ENCODE measurements around the gene CEP120. TPM values are rescaled to one million over a fixed set of nuclear protein-coding genes. Genes with fewer than 3 reads are reported as not detected.

CEP120 gene
- total and polyA plus RNA-seq, 10 donors, result 9.2 to 43.3 (median 29.5) TPM

DNA sequence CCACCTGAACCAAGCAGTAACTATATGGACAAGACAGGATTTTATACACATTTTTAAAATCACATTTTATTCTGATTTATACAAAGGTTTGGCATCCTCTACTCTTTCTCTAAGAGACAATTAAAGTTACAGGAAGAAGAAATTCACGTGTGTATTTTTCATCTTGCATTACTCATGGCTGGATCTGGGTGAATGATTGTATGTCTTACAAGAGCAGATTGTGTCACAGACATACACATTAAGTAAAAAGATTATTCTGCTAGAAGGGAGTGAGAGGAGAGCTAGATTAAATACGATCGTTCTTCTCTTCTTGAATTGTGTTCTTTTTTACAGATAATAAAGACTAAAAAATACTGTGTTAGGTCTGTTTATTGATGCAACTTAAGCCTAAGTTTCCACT is 20.8 kb upstream of the CEP120 start:
- Histone ChIP-seq H3K27me3 (replicated peaks in 1 of 7) (no peaks in the 10 kb centered on the region), H3K4me1 (no peaks in the 10 kb centered on the region), H3K27ac (no peak overlapping the region), H3K36me3 (no peaks in the 10 kb centered on the region), H3K9me3 (no peaks in the 10 kb centered on the region), H3K4me3 (no peak overlapping the region)
- DNase-seq, result no peak
- intact Hi-C loops (cut with DNase I; ENCODE audit: low total_unique reads), result no loop called here
- 80 to 91% (median 84%) methylated on average over 3 of the region's 3 CpGs for WGBS, 5 donors
- TF ChIP-seq, protein P1, sequence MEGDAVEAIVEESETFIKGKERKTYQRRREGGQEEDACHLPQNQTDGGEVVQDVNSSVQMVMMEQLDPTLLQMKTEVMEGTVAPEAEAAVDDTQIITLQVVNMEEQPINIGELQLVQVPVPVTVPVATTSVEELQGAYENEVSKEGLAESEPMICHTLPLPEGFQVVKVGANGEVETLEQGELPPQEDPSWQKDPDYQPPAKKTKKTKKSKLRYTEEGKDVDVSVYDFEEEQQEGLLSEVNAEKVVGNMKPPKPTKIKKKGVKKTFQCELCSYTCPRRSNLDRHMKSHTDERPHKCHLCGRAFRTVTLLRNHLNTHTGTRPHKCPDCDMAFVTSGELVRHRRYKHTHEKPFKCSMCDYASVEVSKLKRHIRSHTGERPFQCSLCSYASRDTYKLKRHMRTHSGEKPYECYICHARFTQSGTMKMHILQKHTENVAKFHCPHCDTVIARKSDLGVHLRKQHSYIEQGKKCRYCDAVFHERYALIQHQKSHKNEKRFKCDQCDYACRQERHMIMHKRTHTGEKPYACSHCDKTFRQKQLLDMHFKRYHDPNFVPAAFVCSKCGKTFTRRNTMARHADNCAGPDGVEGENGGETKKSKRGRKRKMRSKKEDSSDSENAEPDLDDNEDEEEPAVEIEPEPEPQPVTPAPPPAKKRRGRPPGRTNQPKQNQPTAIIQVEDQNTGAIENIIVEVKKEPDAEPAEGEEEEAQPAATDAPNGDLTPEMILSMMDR (IDR thresholded peaks at IDR 0.05 in 8 of 11, conservative IDR thresholded peaks at IDR 0.05 in 3 of 11), result no peak
- TF ChIP-seq POLR2AphosphoS5 (IDR thresholded peaks at IDR 0.05) (no peak), POLR2A (IDR thresholded peaks at IDR 0.05) (no peak)

DNA sequence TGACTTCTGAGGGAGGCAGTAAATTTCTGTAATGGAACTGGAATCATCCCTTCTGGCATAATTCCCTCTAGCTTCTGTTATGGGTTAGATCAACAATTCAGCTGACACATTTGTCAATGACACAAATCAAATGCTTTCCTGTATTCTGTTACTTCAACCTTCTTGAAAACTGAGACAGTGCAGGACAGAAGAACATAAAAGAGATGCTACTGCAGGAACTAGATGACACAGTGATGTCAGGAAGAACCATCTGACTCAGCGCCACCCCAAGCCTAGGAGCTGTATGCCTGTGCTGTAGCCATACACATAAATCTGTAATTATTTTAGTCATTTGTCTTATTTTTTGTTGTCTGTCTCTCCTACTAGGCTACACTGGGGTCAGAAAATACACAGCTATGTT is 18.2 kb upstream of the CEP120 start:
- no peaks in the 10 kb centered on the region for H3K36me3 ChIP-seq
- no peaks in the 10 kb centered on the region for H3K27me3 ChIP-seq (replicated peaks in 1 of 7)
- no peaks in the 10 kb centered on the region for H3K4me1 ChIP-seq
- H3K9me3 ChIP-seq, result no peaks in the 10 kb centered on the region
- WGBS, 5 donors, result 79 to 94% (median 88%) methylated on average over 1 of the region's 1 CpG
- no peak overlapping the region for H3K27ac ChIP-seq
- intact Hi-C loops (cut with DNase I; ENCODE audit: low total_unique reads), result no loop called here
- TF ChIP-seq POLR2AphosphoS5 (IDR thresholded peaks at IDR 0.05) (no peak), POLR2A (IDR thresholded peaks at IDR 0.05) (no peak)
- TF ChIP-seq, protein P1 (IDR thresholded peaks at IDR 0.05 in 8 of 11, conservative IDR thresholded peaks at IDR 0.05 in 3 of 11), result no peak
- no peak overlapping the region for H3K4me3 ChIP-seq
- no peak for DNase-seq

DNA sequence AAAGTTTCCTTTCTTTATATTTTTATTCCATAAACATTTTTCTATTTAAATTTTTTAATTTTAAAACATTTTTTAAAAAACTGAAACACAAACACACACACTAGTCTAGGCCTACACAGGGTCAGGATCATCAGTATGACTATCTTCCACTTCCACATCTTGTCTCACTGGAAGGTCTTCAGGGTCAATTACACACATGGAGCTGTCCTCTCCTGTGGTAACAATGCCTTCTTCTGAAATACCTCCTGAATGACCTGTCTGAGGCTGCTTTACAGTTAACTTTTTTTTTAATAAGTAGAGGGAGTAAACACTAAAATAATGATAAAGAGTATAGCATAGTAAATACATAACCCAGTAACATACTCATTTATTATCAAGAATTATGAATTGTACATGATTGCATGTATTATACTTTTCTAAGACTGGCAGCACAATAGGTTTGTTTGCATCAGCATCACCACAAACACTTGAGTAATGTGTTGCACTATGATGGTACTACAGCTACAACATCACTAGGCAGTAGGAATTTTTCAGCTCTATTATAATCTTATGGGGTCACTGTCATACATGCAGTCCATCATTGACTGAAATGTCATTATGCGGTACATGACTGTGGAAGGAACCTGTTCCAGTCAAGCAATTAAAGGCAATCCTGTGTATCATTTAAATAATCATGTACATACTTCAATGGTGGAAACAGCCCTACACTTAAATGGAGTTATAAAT is 17.4 kb upstream of the CEP120 start:
- intact Hi-C loops (cut with DNase I; ENCODE audit: low total_unique reads), result no loop called here
- WGBS, 5 donors, result 91 to 100% (median 100%) methylated on average over 1 of the region's 1 CpG
- TF ChIP-seq POLR2A (IDR thresholded peaks at IDR 0.05) (no peak), POLR2AphosphoS5 (IDR thresholded peaks at IDR 0.05) (no peak)
- TF ChIP-seq, protein P1 (IDR thresholded peaks at IDR 0.05 in 8 of 11, conservative IDR thresholded peaks at IDR 0.05 in 3 of 11), result no peak
- Histone ChIP-seq H3K27me3 (replicated peaks in 1 of 7) (no peaks in the 10 kb centered on the region), H3K4me1 (no peaks in the 10 kb centered on the region), H3K27ac (no peak overlapping the region), H3K9me3 (no peaks in the 10 kb centered on the region), H3K4me3 (no peak overlapping the region), H3K36me3 (no peaks in the 10 kb centered on the region)
- no peak for DNase-seq

DNA sequence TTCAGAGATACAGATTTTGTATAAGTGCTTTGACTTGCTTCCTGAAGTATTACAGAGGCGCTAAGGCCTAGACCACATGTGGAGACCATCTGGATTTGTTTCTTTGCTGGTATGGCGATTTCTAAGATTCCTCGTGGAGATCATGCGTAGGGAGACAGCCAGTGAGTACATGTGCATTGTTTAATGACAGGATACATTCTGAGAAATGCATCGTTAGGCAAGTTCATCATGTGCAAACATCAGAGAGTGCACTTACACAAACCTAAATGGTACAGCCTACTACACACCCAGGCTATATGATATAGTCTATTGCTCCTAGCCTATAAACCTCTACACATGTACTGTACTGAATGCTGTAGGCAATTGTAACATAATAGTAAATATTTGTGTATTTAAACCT is 16.5 kb upstream of the CEP120 start:
- intact Hi-C loops (cut with DNase I; ENCODE audit: low total_unique reads), result no loop called here
- H3K4me1 ChIP-seq, result no peaks in the 10 kb centered on the region
- H3K27ac ChIP-seq, result peak overlapping the region in 1 of 8 donors; percentile 5
- TF ChIP-seq, protein P1 (IDR thresholded peaks at IDR 0.05 in 8 of 11, conservative IDR thresholded peaks at IDR 0.05 in 3 of 11), result no peak
- TF ChIP-seq POLR2A (IDR thresholded peaks at IDR 0.05) (no peak), POLR2AphosphoS5 (IDR thresholded peaks at IDR 0.05) (no peak)
- no peaks in the 10 kb centered on the region for H3K27me3 ChIP-seq (replicated peaks in 1 of 7)
- WGBS, 5 donors, result 96 to 97% (median 96%) methylated on average over 5 of the region's 5 CpGs
- H3K4me3 ChIP-seq, result no peak overlapping the region
- DNase-seq, result no peak
- no peaks in the 10 kb centered on the region for H3K9me3 ChIP-seq
- no peaks in the 10 kb centered on the region for H3K36me3 ChIP-seq
